Eye (tissue), 1 donor: ENCODE data around the gene CD72.
"Not testable (repeated sequence)": the region's sequence is repeated elsewhere in the genome, so short reads cannot be mapped to it uniquely, and the experiment has no call there.

ENCODE experiments used
- DNase-seq: peaks from one replicate; pipeline ENCODE4 v3.0.0-alpha.2; 2015

The CD72 gene

GRCh38 chr9:35583521-35583920 lies 34.7 kb downstream of the CD72 start:
- not testable (repeated sequence) for DNase-seq

- not testable (repeated sequence) for DNase-seq
Observed at GRCh38 chr9:35579659-35580227, 38.5 kb downstream of the CD72 start.

- no peak for DNase-seq
Observed at GRCh38 chr9:35579130-35579529, 39.1 kb downstream of the CD72 start.

GRCh38 chr9:35577486-35577885 lies 40.7 kb downstream of the CD72 start:
- no peak for DNase-seq

- DNase-seq, result no peak
Observed at GRCh38 chr9:35575478-35575877, 42.7 kb downstream of the CD72 start.

- DNase-seq, result no peak
Observed at GRCh38 chr9:35574578-35575122, 43.6 kb downstream of the CD72 start.

- no peak for DNase-seq
Observed at GRCh38 chr9:35570709-35571504, 47.3 kb downstream of the CD72 start.

- no peak for DNase-seq
Observed at GRCh38 chr9:35569206-35569605, 49.0 kb downstream of the CD72 start.

GRCh38 chr9:35568196-35568595 lies 50.0 kb downstream of the CD72 start:
- DNase-seq, result no peak

GRCh38 chr9:35566417-35566816 lies 51.8 kb downstream of the CD72 start:
- no peak for DNase-seq

GRCh38 chr9:35564658-35565061 lies 53.6 kb downstream of the CD72 start:
- no peak for DNase-seq

- DNase-seq, result peak; percentile 57
Observed at GRCh38 chr9:35563791-35564197, 54.4 kb downstream of the CD72 start.

- no peak for DNase-seq
Observed at GRCh38 chr9:35562895-35563780, 55.1 kb downstream of the CD72 start.

GRCh38 chr9:35561468-35562261 lies 56.5 kb downstream of the CD72 start:
- no peak for DNase-seq

GRCh38 chr9:35560625-35561337 lies 57.4 kb downstream of the CD72 start:
- no peak for DNase-seq
